GF-D8 (cell line): ENCODE results near the gene ZNF878.
A peak's percentile ranks its signal among the peaks of the same experiment; 100 is the strongest.
"Not testable (repeated sequence)": the region's sequence is repeated elsewhere in the genome, so short reads cannot be mapped to it uniquely, and the experiment has no call there.

ENCODE experiments used
- DNase-seq: peaks from one replicate; lab custom pipeline; 2025; lab: John Stamatoyannopoulos, UW

ZNF878 gene

GRCh38 chr19:12052497-12053169 lies at the start of gene ZNF878:
Gene ZNF878, minus strand, starts transcription at chr19:12052961. Its CDS starts 160 bp downstream, at chr19:12052801.
- DNase-seq: peak; percentile 86

- peak; percentile 18 for DNase-seq
Measured at GRCh38 chr19:12098040-12098439, 45.3 kb upstream of the ZNF878 start.

- no peak for DNase-seq
Measured at GRCh38 chr19:12095111-12095790, 42.5 kb upstream of the ZNF878 start.

DNA sequence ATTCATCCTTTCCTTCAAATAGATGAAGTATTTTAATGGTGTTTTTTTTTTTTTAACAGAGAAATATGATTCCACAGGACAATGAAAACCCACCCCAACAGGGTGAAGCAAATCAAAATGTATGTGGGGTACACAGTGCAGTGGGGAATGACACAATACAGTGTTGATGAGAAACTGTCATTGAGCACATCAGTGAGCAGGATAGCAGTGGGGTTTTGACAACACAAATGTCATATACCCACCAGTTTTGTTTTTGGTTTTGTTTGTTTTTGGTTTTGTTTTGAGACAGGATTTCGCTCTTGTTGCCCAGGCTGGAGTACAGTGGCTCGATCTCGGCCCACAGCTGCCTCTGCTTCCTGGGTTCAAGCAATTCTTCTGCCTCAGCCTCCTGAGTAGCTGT lies 41.0 kb upstream of the ZNF878 start:
- no peak for DNase-seq

GRCh38 chr19:12092956-12093355 lies 40.2 kb upstream of the ZNF878 start:
- DNase-seq: peak; percentile 7

GRCh38 chr19:12092065-12092867 lies 39.5 kb upstream of the ZNF878 start:
- DNase-seq: peak; percentile 87

GRCh38 chr19:12090807-12091206 lies 38.0 kb upstream of the ZNF878 start:
- DNase-seq: peak; percentile 70

DNA sequence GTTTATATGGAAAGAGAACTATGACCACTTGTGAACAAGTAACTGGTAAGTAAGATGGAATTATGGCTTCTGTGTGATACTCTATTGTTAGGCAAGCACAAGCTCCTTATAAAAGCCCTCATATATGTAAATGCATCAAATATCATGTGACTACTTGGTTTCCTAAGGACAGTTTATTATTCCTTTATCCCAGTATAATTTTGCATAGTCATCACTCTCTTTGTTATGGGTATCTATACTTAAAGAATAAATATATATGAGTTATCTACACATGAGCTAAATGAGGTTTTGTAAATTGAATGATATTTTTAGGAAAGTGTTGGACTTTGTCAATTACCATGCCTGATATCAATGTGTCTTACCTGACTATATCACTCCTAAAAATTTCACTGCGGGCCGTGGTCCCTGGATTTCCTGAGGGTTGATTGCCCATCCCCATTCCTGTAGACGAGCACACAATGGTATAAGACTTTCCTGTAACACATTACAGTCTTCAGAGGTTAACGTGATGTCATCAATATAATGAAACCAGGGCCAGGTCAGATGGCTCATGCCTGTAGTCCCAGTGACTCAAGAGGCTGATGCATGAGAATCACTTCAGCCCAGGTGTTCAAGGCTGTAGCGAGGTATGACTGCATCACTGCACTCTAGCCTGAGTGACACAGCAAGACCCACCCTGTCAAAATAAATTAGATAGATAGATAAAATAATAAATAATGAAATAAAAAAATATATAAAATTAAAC lies 32.5 kb upstream of the ZNF878 start:
- DNase-seq: no peak

- not testable (repeated sequence) for DNase-seq
Measured at GRCh38 chr19:12083336-12083735, 30.6 kb upstream of the ZNF878 start.

GRCh38 chr19:12077375-12077774 lies 24.6 kb upstream of the ZNF878 start:
- DNase-seq: no peak

GRCh38 chr19:12076331-12076730 lies 23.6 kb upstream of the ZNF878 start:
- DNase-seq: not testable (repeated sequence)

- DNase-seq: no peak
Measured at GRCh38 chr19:12075538-12076139, 22.9 kb upstream of the ZNF878 start.

GRCh38 chr19:12064590-12065538 lies 12.1 kb upstream of the ZNF878 start, which contains the start of gene ZNF844:
Gene ZNF844, plus strand, starts transcription at chr19:12064731. Its CDS starts 143 bp downstream, at chr19:12064874.
- peak; percentile 57 for DNase-seq

- DNase-seq: no peak
Measured at GRCh38 chr19:12055784-12056183, 3.0 kb upstream of the ZNF878 start.

DNA sequence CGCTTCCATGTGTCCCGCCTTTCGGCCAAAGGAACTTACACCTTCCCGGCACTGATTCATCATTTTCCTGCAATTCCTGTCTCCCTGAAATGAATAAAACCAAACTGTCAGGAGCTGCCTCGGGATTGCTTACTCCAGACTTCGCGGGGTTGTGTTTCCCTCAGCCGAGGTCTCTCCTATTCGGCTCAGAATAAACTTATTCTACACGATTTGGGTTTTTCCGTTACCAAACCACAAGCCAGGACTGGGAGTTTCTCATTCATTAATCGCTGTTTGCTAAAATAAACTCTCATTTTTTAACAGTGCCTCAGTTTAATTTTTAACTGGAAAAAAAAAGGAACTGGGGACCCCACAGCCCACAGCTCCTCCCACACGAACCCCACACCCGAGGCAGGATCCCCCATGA lies 667 bp downstream of the ZNF878 start:
- no peak for DNase-seq

DNA sequence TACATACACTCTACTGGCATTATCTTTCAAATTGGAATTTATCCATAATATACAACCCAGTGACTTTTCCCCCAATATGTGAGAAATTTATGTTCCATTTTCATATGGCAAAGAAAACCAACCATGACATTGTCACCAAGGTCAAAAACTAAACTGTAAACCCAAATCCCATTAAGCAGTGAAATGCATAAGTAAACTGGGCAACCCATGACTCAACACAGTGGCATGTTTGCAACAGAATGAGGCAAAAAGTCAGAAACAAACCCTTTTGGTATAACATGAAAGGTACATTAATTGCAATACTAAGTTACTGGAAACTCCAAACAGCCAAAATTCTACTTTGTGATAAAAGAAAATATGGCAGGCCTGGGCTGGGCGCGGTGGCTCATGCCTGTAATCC lies 4.9 kb downstream of the ZNF878 start:
- no peak for DNase-seq

GRCh38 chr19:12043752-12044422 lies 8.9 kb downstream of the ZNF878 start:
- DNase-seq: no peak

- no peak for DNase-seq
Measured at GRCh38 chr19:12042893-12043292, 9.9 kb downstream of the ZNF878 start.

GRCh38 chr19:12035220-12036172 lies 17.3 kb downstream of the ZNF878 start, which contains the start of gene ZNF433:
Gene ZNF433, minus strand, starts transcription at chr19:12035679. Its CDS starts 140 bp downstream, at chr19:12035539.
- DNase-seq: peak; percentile 42
